Activated naive CD8-positive, alpha-beta T cell (primary cell): ENCODE results near the gene FRS3.

Experiments used
- H3K27ac Mint-ChIP-seq: one replicate; pipeline ENCODE4 v1.8.0; 2021; ENCODE audit warnings: mixed read lengths
- H3K27me3 Mint-ChIP-seq: one replicate; pipeline ENCODE4 v1.8.0; 2021; ENCODE audit warnings: mixed read lengths
- H3K36me3 Mint-ChIP-seq: one replicate; pipeline ENCODE4 v1.8.0; 2021; ENCODE audit warnings: mixed read lengths
- H3K4me1 Mint-ChIP-seq: one replicate; pipeline ENCODE4 v1.8.0; 2021; ENCODE audit warnings: low read depth, mixed read lengths
- H3K4me3 Mint-ChIP-seq: one replicate; pipeline ENCODE4 v1.8.0; 2021; ENCODE audit warnings: mild to moderate bottlenecking, mixed read lengths
- H3K9me3 Mint-ChIP-seq: one replicate; pipeline ENCODE4 v1.8.0; 2021; ENCODE audit warnings: low read depth, mixed read lengths

Gene FRS3

GRCh38 chr6:41783106-41783780, 3.5 kb upstream of the FRS3 start:
- peaks cover 17% of the 10 kb centered on the region for H3K4me1 Mint-ChIP-seq
- no peak overlapping the region for H3K27ac Mint-ChIP-seq
- H3K36me3 Mint-ChIP-seq, result no peaks in the 10 kb centered on the region
- no peaks in the 10 kb centered on the region for H3K9me3 Mint-ChIP-seq
- no peak overlapping the region for H3K4me3 Mint-ChIP-seq
- H3K27me3 Mint-ChIP-seq, result no peaks in the 10 kb centered on the region

- no peaks in the 10 kb centered on the region for H3K27me3 Mint-ChIP-seq
- no peak overlapping the region for H3K27ac Mint-ChIP-seq
- H3K9me3 Mint-ChIP-seq, result no peaks in the 10 kb centered on the region
- H3K36me3 Mint-ChIP-seq, result no peaks in the 10 kb centered on the region
- H3K4me3 Mint-ChIP-seq, result peak overlapping the region; percentile 73
- peaks cover 15% of the 10 kb centered on the region for H3K4me1 Mint-ChIP-seq
Observed at GRCh38 chr6:41781366-41781730, 1.6 kb upstream of the FRS3 start.

GRCh38 chr6:41780551-41781365, 1.1 kb upstream of the FRS3 start, which contains the start of gene PRICKLE4:
TSS of gene PRICKLE4 (plus strand) at chr6:41780782. CDS start at chr6:41783474, 2,692 bp downstream.
- Mint-ChIP-seq H3K9me3 (no peaks in the 10 kb centered on the region), H3K4me3 (peak within 1 kb of the TSS; percentile 91), H3K36me3 (no peaks in the 10 kb centered on the region), H3K27me3 (no peaks in the 10 kb centered on the region), H3K27ac (peak within 1 kb of the TSS; percentile 61), H3K4me1 (peaks cover 14% of the 10 kb centered on the region)

GRCh38 chr6:41779336-41779735, 364 bp downstream of the FRS3 start:
- Mint-ChIP-seq H3K4me3 (peak overlapping the region; percentile 91), H3K9me3 (no peaks in the 10 kb centered on the region), H3K27me3 (no peaks in the 10 kb centered on the region), H3K36me3 (no peaks in the 10 kb centered on the region), H3K4me1 (peaks cover 13% of the 10 kb centered on the region), H3K27ac (peak overlapping the region; percentile 51)

GRCh38 chr6:41778895-41779294, 805 bp downstream of the FRS3 start:
- Mint-ChIP-seq H3K27ac (peak overlapping the region; percentile 38), H3K9me3 (no peaks in the 10 kb centered on the region), H3K27me3 (no peaks in the 10 kb centered on the region), H3K36me3 (no peaks in the 10 kb centered on the region), H3K4me1 (peaks cover 13% of the 10 kb centered on the region), H3K4me3 (peak overlapping the region; percentile 91)

- H3K4me1 Mint-ChIP-seq, result peaks cover 13% of the 10 kb centered on the region
- no peaks in the 10 kb centered on the region for H3K36me3 Mint-ChIP-seq
- H3K4me3 Mint-ChIP-seq, result peak overlapping the region; percentile 91
- no peaks in the 10 kb centered on the region for H3K9me3 Mint-ChIP-seq
- no peak overlapping the region for H3K27ac Mint-ChIP-seq
- no peaks in the 10 kb centered on the region for H3K27me3 Mint-ChIP-seq
Observed at GRCh38 chr6:41777551-41778285, 2.0 kb downstream of the FRS3 start.

GRCh38 chr6:41775293-41775882, 4.3 kb downstream of the FRS3 start:
- no peaks in the 10 kb centered on the region for H3K9me3 Mint-ChIP-seq
- H3K27ac Mint-ChIP-seq, result no peak overlapping the region
- no peaks in the 10 kb centered on the region for H3K27me3 Mint-ChIP-seq
- peaks cover 8% of the 10 kb centered on the region for H3K4me1 Mint-ChIP-seq
- H3K4me3 Mint-ChIP-seq, result no peak overlapping the region
- peaks cover 2% of the 10 kb centered on the region for H3K36me3 Mint-ChIP-seq

GRCh38 chr6:41774841-41775240, 4.9 kb downstream of the FRS3 start:
- peaks cover 2% of the 10 kb centered on the region for H3K36me3 Mint-ChIP-seq
- H3K4me3 Mint-ChIP-seq, result no peak overlapping the region
- no peaks in the 10 kb centered on the region for H3K9me3 Mint-ChIP-seq
- H3K4me1 Mint-ChIP-seq, result peaks cover 5% of the 10 kb centered on the region
- H3K27ac Mint-ChIP-seq, result no peak overlapping the region
- no peaks in the 10 kb centered on the region for H3K27me3 Mint-ChIP-seq

- Mint-ChIP-seq H3K4me3 (no peak overlapping the region), H3K27me3 (no peaks in the 10 kb centered on the region), H3K9me3 (no peaks in the 10 kb centered on the region), H3K27ac (no peak overlapping the region), H3K4me1 (no peaks in the 10 kb centered on the region), H3K36me3 (peaks cover 2% of the 10 kb centered on the region)
Observed at GRCh38 chr6:41771058-41771983, 8.4 kb downstream of the FRS3 start.

- H3K9me3 Mint-ChIP-seq, result no peaks in the 10 kb centered on the region
- H3K27me3 Mint-ChIP-seq, result no peaks in the 10 kb centered on the region
- no peak overlapping the region for H3K4me3 Mint-ChIP-seq
- H3K27ac Mint-ChIP-seq, result no peak overlapping the region
- H3K36me3 Mint-ChIP-seq, result peaks cover 2% of the 10 kb centered on the region
- no peaks in the 10 kb centered on the region for H3K4me1 Mint-ChIP-seq
Observed at GRCh38 chr6:41770381-41771057, 9.2 kb downstream of the FRS3 start.

GRCh38 chr6:41769376-41769775, 10.3 kb downstream of the FRS3 start:
- H3K36me3 Mint-ChIP-seq, result peaks cover 2% of the 10 kb centered on the region

GRCh38 chr6:41768545-41769308, 11.0 kb downstream of the FRS3 start:
- H3K4me1 Mint-ChIP-seq, result no peaks in the 10 kb centered on the region
- no peak overlapping the region for H3K4me3 Mint-ChIP-seq
- peaks cover 2% of the 10 kb centered on the region for H3K36me3 Mint-ChIP-seq
- H3K27ac Mint-ChIP-seq, result no peak overlapping the region
- no peaks in the 10 kb centered on the region for H3K27me3 Mint-ChIP-seq
- no peaks in the 10 kb centered on the region for H3K9me3 Mint-ChIP-seq

More at GRCh38 chr6:41769376-41769775, 10.3 kb downstream of the FRS3 start:
- H3K27ac Mint-ChIP-seq, result no peak overlapping the region
- no peak overlapping the region for H3K4me3 Mint-ChIP-seq
- H3K4me1 Mint-ChIP-seq, result no peaks in the 10 kb centered on the region
- no peaks in the 10 kb centered on the region for H3K27me3 Mint-ChIP-seq
- H3K9me3 Mint-ChIP-seq, result no peaks in the 10 kb centered on the region
